OCI-LY3 (cell line): ENCODE results near the gene CROCC2.

Experiments used
- H2AFZ ChIP-seq: fragments of 200-600, 300-600 bp; shearing (Covaris generic); 2 replicates; pipeline ENCODE4 v1.6.0; 2014; ENCODE audit warnings: antibody characterized with exemption, low read depth, low read length
- H3K27ac ChIP-seq: fragments of 200-600, 300-600 bp; sonication (generic); 2 replicates; pipeline ENCODE4 v1.5.1; 2014; ENCODE audit warnings: mild to moderate bottlenecking, low read length, moderate library complexity, mixed read lengths
- H3K27me3 ChIP-seq: fragments of 200-600, 300-600 bp; sonication (generic); 2 replicates; pipeline ENCODE4 v1.6.1; 2014; ENCODE audit warnings: low read depth, low read length, mixed read lengths
- H3K36me3 ChIP-seq: fragments of 200-600, 300-600 bp; sonication (generic); replicated peaks from 2 replicates; pipeline ENCODE3; 2014; ENCODE audit warnings: low read depth, low read length, mixed read lengths
- H3K4me1 ChIP-seq: fragments of 300-600, 200-600 bp; sonication (generic); 2 replicates; pipeline ENCODE4 v1.6.1; 2014; ENCODE audit warnings: low read length, mixed read lengths
- H3K4me2 ChIP-seq: fragments of 200-600, 300-600 bp; sonication (generic); 2 replicates; pipeline ENCODE4 v1.6.1; 2014; ENCODE audit warnings: low read length, mixed read lengths
- H3K4me3 ChIP-seq: fragments of 300-600, 200-600 bp; sonication (generic); 2 replicates; pipeline ENCODE4 v1.5.1; 2014; ENCODE audit warnings: antibody characterized with exemption, mild to moderate bottlenecking, low read length, moderate library complexity
- H3K79me2 ChIP-seq: fragments of 300-600, 200-600 bp; shearing (Covaris generic); 2 replicates; pipeline ENCODE4 v1.6.1; 2014; ENCODE audit warnings: mild to moderate bottlenecking, low read length, mixed read lengths
- H3K9ac ChIP-seq: fragments of 300-600, 200-600 bp; shearing (Covaris generic); 2 replicates; pipeline ENCODE4 v1.6.0; 2014; ENCODE audit warnings: mild to moderate bottlenecking, low read length, moderate library complexity
- H3K9me3 ChIP-seq: fragments of 200-600, 300-600 bp; shearing (Covaris generic); 2 replicates; pipeline ENCODE4 v1.6.1; 2014; ENCODE audit warnings: low read length, mixed read lengths; ENCODE audit not compliant: insufficient read depth
- H4K20me1 ChIP-seq: fragments of 200-600, 300-600 bp; sonication (generic); 2 replicates; pipeline ENCODE4 v1.6.1; 2016; ENCODE audit warnings: low read length, mixed read lengths; ENCODE audit not compliant: insufficient read depth
- EZH2phosphoT487 ChIP-seq: fragments of 200-600 bp; shearing (Covaris generic); IDR thresholded peaks from 2 replicates; pipeline ENCODE4 v1.6.1; 2018; ENCODE audit warnings: antibody characterized with exemption, mixed run types, low read depth
- TF ChIP-seq, protein P1 (sequence below): fragments of 200-600, 300-600 bp; sonication (generic); IDR thresholded peaks from 2 replicates; pipeline ENCODE4 v1.5.1; 2014; ENCODE audit warnings: antibody characterized with exemption, low read length, low read depth

Gene CROCC2

DNA sequence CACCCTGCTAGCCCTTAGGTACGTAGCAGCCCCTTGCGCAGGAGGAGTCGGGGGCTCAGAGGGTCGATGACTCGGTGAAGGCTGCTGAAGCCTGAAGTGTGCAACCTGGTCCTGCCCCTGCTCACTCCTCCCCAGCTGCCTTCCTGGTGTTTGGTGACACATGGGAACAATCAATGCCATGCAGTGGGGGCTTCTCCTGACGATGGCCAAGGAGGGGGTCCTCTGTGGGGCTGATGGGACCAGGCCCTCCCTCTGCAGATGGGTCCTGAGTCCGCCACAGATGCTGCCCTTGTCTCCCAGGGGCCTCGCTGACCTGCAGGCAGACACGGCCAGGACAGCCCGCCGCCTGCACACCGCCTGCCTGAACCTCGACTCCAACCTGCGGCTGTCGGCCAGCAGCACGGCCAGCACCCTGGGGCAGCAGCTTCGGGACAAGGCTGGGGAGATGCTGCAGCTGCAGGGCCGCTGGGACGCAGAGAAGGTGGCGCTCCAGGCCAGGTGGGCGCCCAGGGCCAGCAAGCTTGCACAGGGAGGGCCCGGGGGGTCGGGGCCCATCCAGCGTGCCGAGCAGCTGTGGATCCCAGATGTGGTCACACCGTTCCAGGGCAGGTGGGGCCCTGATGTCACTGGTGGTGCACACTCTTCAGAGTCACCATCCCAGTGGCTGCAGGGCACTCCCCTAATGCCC is 24.6 kb downstream of the CROCC2 start:
- Histone ChIP-seq H3K9me3 (no peaks in the 10 kb centered on the region), H3K79me2 (no peaks in the 10 kb centered on the region), H3K36me3 (no peaks in the 10 kb centered on the region), H3K4me3 (no peak overlapping the region), H3K9ac (no peak overlapping the region), H4K20me1 (no peaks in the 10 kb centered on the region), H3K27ac (no peak overlapping the region), H3K27me3 (no peaks in the 10 kb centered on the region), H3K4me1 (no peaks in the 10 kb centered on the region), H2AFZ (no peak overlapping the region), H3K4me2 (no peak overlapping the region)
- no peak for TF ChIP-seq EZH2phosphoT487
- TF ChIP-seq, protein P1, sequence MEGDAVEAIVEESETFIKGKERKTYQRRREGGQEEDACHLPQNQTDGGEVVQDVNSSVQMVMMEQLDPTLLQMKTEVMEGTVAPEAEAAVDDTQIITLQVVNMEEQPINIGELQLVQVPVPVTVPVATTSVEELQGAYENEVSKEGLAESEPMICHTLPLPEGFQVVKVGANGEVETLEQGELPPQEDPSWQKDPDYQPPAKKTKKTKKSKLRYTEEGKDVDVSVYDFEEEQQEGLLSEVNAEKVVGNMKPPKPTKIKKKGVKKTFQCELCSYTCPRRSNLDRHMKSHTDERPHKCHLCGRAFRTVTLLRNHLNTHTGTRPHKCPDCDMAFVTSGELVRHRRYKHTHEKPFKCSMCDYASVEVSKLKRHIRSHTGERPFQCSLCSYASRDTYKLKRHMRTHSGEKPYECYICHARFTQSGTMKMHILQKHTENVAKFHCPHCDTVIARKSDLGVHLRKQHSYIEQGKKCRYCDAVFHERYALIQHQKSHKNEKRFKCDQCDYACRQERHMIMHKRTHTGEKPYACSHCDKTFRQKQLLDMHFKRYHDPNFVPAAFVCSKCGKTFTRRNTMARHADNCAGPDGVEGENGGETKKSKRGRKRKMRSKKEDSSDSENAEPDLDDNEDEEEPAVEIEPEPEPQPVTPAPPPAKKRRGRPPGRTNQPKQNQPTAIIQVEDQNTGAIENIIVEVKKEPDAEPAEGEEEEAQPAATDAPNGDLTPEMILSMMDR = no peak

DNA sequence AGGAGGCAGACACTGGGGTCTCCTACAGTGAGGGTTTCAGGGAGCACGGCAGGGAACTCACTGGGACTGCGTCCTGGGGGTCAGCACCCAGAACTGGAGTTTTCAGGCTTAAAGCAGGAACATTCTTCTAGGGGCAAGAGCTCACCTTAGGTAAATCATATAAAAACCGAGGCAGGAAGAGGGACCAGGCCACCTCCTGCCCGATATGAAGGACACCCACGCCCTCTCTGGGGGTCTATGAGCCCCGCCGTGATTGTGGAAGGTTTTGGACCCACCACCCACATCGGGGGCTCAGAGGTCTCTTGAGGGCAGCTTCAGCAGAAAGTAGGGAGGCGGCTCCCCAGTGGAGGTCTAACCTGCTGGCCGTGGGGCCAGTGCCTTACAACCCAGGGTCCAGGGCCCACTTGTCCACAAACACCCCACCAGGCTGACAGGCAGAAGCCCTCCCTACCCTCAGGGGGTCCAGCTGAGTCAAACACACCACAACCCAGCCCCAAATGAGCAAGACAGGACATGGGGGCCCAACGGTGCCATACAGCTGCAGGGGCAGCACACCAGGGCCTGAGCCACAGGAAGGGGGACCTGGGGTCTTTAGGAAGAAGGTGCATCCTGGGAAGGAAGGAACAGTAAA is 25.3 kb downstream of the CROCC2 start:
- Histone ChIP-seq H3K36me3 (no peaks in the 10 kb centered on the region), H3K79me2 (no peaks in the 10 kb centered on the region), H3K27ac (no peak overlapping the region), H3K27me3 (no peaks in the 10 kb centered on the region), H4K20me1 (no peaks in the 10 kb centered on the region), H3K4me3 (no peak overlapping the region), H2AFZ (no peak overlapping the region), H3K4me1 (no peaks in the 10 kb centered on the region), H3K9ac (no peak overlapping the region), H3K4me2 (no peak overlapping the region), H3K9me3 (no peaks in the 10 kb centered on the region)
- TF ChIP-seq, protein P1 = no peak
- TF ChIP-seq EZH2phosphoT487 = no peak

DNA sequence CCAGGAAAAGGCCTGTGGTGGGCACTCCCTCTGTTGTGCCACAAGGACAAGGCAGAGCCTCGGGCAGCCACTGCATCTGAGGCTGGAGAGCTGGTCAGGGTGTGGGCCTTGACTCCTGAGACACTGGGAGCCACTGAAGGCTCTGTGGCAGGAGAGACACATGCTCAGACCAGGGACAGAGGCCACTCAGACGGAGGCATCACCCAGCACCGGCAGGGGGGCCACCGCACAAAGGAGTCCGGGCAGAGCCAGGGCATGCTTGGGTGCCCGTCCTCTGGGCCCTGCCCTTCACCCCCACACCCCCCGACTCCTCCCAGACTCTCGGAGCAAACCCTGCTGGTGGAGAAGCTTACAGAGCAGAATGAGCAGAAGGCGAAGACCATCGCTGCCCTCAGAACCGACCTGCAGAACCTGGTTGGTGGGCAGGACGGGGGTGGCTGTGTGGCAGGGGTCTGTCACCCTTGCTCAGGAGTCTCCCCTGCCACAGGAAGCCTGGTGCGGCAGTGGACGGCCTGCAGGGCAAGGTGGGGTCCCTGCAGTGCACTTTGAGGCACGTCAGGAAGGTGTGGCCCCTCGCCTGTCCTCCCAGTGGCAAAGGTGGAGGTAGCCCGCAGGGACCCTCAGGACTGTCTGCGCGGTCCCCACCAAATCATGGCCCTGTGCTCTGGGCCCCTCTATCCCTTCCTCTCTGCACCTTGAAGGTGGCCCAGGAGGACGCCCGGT is 26.0 kb downstream of the CROCC2 start:
- Histone ChIP-seq H3K9ac (no peak overlapping the region), H3K79me2 (no peaks in the 10 kb centered on the region), H4K20me1 (no peaks in the 10 kb centered on the region), H3K27ac (no peak overlapping the region), H3K27me3 (no peaks in the 10 kb centered on the region), H3K4me1 (no peaks in the 10 kb centered on the region), H3K36me3 (no peaks in the 10 kb centered on the region), H2AFZ (no peak overlapping the region), H3K9me3 (no peaks in the 10 kb centered on the region), H3K4me3 (no peak overlapping the region), H3K4me2 (no peak overlapping the region)
- TF ChIP-seq, protein P1 = no peak
- TF ChIP-seq EZH2phosphoT487 = no peak

DNA sequence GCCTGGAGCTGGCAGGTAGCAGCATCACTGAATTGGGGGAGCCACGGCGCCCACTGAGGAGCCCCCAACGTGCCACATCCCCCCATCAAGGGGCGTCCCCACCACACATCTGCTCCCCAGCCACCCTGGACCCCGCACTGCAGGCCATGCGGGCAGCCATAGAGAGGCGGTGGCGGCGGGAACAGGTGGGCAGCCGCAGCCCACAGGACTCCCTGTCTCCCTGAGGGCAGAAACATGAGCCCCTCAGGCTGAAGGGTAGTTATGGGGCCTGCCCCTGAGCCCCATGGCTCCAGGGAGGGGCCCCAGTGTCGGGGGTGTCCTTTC is 26.6 kb downstream of the CROCC2 start:
- H3K4me1 ChIP-seq = no peaks in the 10 kb centered on the region
- H3K4me2 ChIP-seq = no peak overlapping the region
- H3K9me3 ChIP-seq = no peaks in the 10 kb centered on the region
- no peak overlapping the region for H3K27ac ChIP-seq
- no peak overlapping the region for H2AFZ ChIP-seq
- H3K27me3 ChIP-seq = no peaks in the 10 kb centered on the region
- H3K36me3 ChIP-seq = no peaks in the 10 kb centered on the region
- no peaks in the 10 kb centered on the region for H3K79me2 ChIP-seq
- H3K9ac ChIP-seq = no peak overlapping the region
- no peak overlapping the region for H3K4me3 ChIP-seq
- no peaks in the 10 kb centered on the region for H4K20me1 ChIP-seq
- TF ChIP-seq, protein P1 = no peak
- no peak for TF ChIP-seq EZH2phosphoT487
